ENCODE results near the gene CYP1A2. TPM values are rescaled to one million over a fixed set of nuclear protein-coding genes. Genes with fewer than 3 reads are reported as not detected.

The CYP1A2 gene
- total RNA-seq, 2 donors from 2014 or later: not detected

GRCh38 chr15:74793135-74794028 is 44.7 kb downstream of the CYP1A2 start:
- DNase-seq (ENCODE audit: low spot score): no peak
- TF ChIP-seq CTCF (IDR thresholded peaks at IDR 0.05): peak in 1 of 2 donors; percentile 27
- no peaks in the 10 kb centered on the region for H3K36me3 ChIP-seq
- peak overlapping the region; percentile 91 to 92 for H3K27ac ChIP-seq
- no peak overlapping the region for H3K4me3 ChIP-seq
- H3K9me3 ChIP-seq: no peaks in the 10 kb centered on the region
- peaks cover 0 to 74% of the 10 kb centered on the region in 2 donors for H3K4me1 ChIP-seq
- no peaks in the 10 kb centered on the region for H3K27me3 ChIP-seq

GRCh38 chr15:74794248-74794969 is 45.8 kb downstream of the CYP1A2 start:
- Histone ChIP-seq H3K36me3 (peaks cover 7% of the 10 kb centered on the region), H3K27me3 (no peaks in the 10 kb centered on the region), H3K9me3 (no peaks in the 10 kb centered on the region), H3K4me1 (peaks cover 0 to 74% of the 10 kb centered on the region in 2 donors), H3K4me3 (no peak overlapping the region), H3K27ac (peak overlapping the region in 1 of 2 donors; percentile 59)
- no peak for TF ChIP-seq CTCF (IDR thresholded peaks at IDR 0.05)
- DNase-seq (ENCODE audit: low spot score): no peak

- peaks cover 12% of the 10 kb centered on the region for H3K36me3 ChIP-seq
- peak overlapping the region in 1 of 2 donors; percentile 59 for H3K27ac ChIP-seq
- no peaks in the 10 kb centered on the region for H3K9me3 ChIP-seq
- H3K27me3 ChIP-seq: no peaks in the 10 kb centered on the region
- no peak overlapping the region for H3K4me3 ChIP-seq
- DNase-seq (ENCODE audit: low spot score): no peak
- no peak for TF ChIP-seq CTCF (IDR thresholded peaks at IDR 0.05)
- H3K4me1 ChIP-seq: peaks cover 0 to 74% of the 10 kb centered on the region in 2 donors
Observed at GRCh38 chr15:74794970-74795349, 46.3 kb downstream of the CYP1A2 start.

GRCh38 chr15:74795966-74796625 is 47.5 kb downstream of the CYP1A2 start:
- H3K27ac ChIP-seq: no peak overlapping the region
- TF ChIP-seq CTCF (IDR thresholded peaks at IDR 0.05): no peak
- DNase-seq (ENCODE audit: low spot score): no peak
- H3K27me3 ChIP-seq: no peaks in the 10 kb centered on the region
- peaks cover 19% of the 10 kb centered on the region for H3K36me3 ChIP-seq
- H3K4me1 ChIP-seq: peaks cover 0 to 73% of the 10 kb centered on the region in 2 donors
- no peaks in the 10 kb centered on the region for H3K9me3 ChIP-seq
- no peak overlapping the region for H3K4me3 ChIP-seq

GRCh38 chr15:74798388-74799254 is 50.0 kb downstream of the CYP1A2 start:
- H3K36me3 ChIP-seq: peaks cover 39% of the 10 kb centered on the region
- peaks cover 0 to 47% of the 10 kb centered on the region in 2 donors for H3K4me1 ChIP-seq
- DNase-seq (ENCODE audit: low spot score): no peak
- H3K9me3 ChIP-seq: no peaks in the 10 kb centered on the region
- TF ChIP-seq CTCF (IDR thresholded peaks at IDR 0.05): no peak
- H3K4me3 ChIP-seq: no peak overlapping the region
- H3K27ac ChIP-seq: peak overlapping the region; percentile 72 to 80
- no peaks in the 10 kb centered on the region for H3K27me3 ChIP-seq

Measured in right atrium auricular region (tissue), 2 donors.